ENCODE data around the gene MEGF11.
"Not testable (repeated sequence)": the region's sequence is repeated elsewhere in the genome, so short reads cannot be mapped to it uniquely, and the experiment has no call there.

DNA sequence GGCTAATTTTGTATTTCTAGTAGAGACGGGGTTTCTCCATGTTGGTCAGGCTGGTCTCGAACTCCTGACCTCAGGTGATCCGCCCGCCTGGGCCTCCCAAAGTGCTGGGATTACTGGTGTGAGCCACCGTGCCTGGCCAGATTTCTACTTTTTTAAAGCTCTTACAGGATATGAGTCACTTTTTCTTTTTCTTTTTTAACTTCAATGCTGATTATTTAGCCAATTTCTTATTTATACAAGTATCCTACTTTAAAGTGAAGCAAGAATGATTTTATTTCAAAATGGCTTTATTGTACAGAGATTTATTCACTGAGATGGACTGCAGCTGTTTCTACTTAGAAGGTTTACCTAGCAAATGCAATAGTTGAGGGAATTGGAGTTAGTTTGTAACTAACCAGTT is 381.0 kb downstream of the MEGF11 start:
- TF ChIP-seq POLR2AphosphoS5 (IDR thresholded peaks at IDR 0.05; ENCODE audit: borderline replicate concordance, low read depth, low read length); EZH2 (IDR thresholded peaks at IDR 0.05): not testable (repeated sequence)
